DMS79 treated with DMSO at 0.1 percent for 48 hours (cell line): ENCODE results near the gene NSD2.
"Not testable (repeated sequence)": the region's sequence is repeated elsewhere in the genome, so short reads cannot be mapped to it uniquely, and the experiment has no call there.

ENCODE experiments used
- DNase-seq: peaks from one replicate; lab custom pipeline; 2025; lab: John Stamatoyannopoulos, UW

The NSD2 gene

GRCh38 chr4:1870578-1871443, at the start of gene NSD2:
TSS of gene NSD2 (plus strand) at chr4:1871393. CDS start at chr4:1900655, 29,262 bp downstream.
- peak; percentile 45 for DNase-seq

- DNase-seq, result no peak
Observed at GRCh38 chr4:1821679-1822567, 49.3 kb upstream of the NSD2 start.

- DNase-seq, result no peak
Observed at GRCh38 chr4:1822568-1823544, 48.3 kb upstream of the NSD2 start.

- DNase-seq, result no peak
Observed at GRCh38 chr4:1823545-1823932, 47.7 kb upstream of the NSD2 start.

GRCh38 chr4:1824746-1825145, 46.4 kb upstream of the NSD2 start:
- DNase-seq, result no peak

GRCh38 chr4:1825326-1825725, 45.9 kb upstream of the NSD2 start:
- DNase-seq, result no peak

GRCh38 chr4:1826531-1827350, 44.5 kb upstream of the NSD2 start:
- no peak for DNase-seq

GRCh38 chr4:1830234-1830633, 41.0 kb upstream of the NSD2 start:
- no peak for DNase-seq

GRCh38 chr4:1830642-1831228, 40.5 kb upstream of the NSD2 start:
- DNase-seq, result no peak

- DNase-seq, result no peak
Observed at GRCh38 chr4:1831331-1831730, 39.9 kb upstream of the NSD2 start.

- DNase-seq, result no peak
Observed at GRCh38 chr4:1832690-1833089, 38.5 kb upstream of the NSD2 start.

GRCh38 chr4:1833307-1834046, 37.7 kb upstream of the NSD2 start:
- no peak for DNase-seq

GRCh38 chr4:1834047-1834775, 37.0 kb upstream of the NSD2 start:
- peak; percentile 6 for DNase-seq

- not testable (repeated sequence) for DNase-seq
Observed at GRCh38 chr4:1835836-1836235, 35.4 kb upstream of the NSD2 start.

GRCh38 chr4:1836650-1837049, 34.5 kb upstream of the NSD2 start:
- no peak for DNase-seq

- DNase-seq, result no peak
Observed at GRCh38 chr4:1837069-1837468, 34.1 kb upstream of the NSD2 start.

GRCh38 chr4:1839282-1839681, 31.9 kb upstream of the NSD2 start:
- DNase-seq, result no peak

- no peak for DNase-seq
Observed at GRCh38 chr4:1841201-1841886, 29.8 kb upstream of the NSD2 start.

GRCh38 chr4:1841887-1842210, 29.3 kb upstream of the NSD2 start:
- no peak for DNase-seq
